Activated T-helper 2 cell treated with anti-CD3 and anti-CD28 coated beads, Interferon-gamma antibody, Interleukin-2, Interleukin-4, amounts not matched to agents 10 μg/mL and 5 μg/mL and 100 μg/mL, durations not matched to agents 14 hours and 24 hours and 36 hours (primary cell): ENCODE results near the gene AJAP1. TPM values are rescaled to one million over a fixed set of nuclear protein-coding genes. Genes with fewer than 3 reads are reported as not detected.
"Not testable (repeated sequence)": the region's sequence is repeated elsewhere in the genome, so short reads cannot be mapped to it uniquely, and the experiment has no call there.

Source experiments
- DNase-seq: peaks from one replicate; pipeline ENCODE4 v3.0.0; 2021; ENCODE audit warnings: low spot score
- H3K27ac Mint-ChIP-seq: one replicate; pipeline ENCODE4 v1.8.0; 2021; ENCODE audit warnings: mixed read lengths
- H3K27me3 Mint-ChIP-seq: one replicate; pipeline ENCODE4 v1.8.0; 2021; ENCODE audit warnings: low read depth, mixed read lengths
- H3K36me3 Mint-ChIP-seq: one replicate; pipeline ENCODE4 v1.8.0; 2021; ENCODE audit warnings: low read depth, mixed read lengths
- H3K4me1 Mint-ChIP-seq: one replicate; pipeline ENCODE4 v1.8.0; 2021; ENCODE audit warnings: low read depth, mixed read lengths
- H3K4me3 Mint-ChIP-seq: one replicate; pipeline ENCODE4 v1.8.0; 2021; ENCODE audit warnings: low read depth, mild to moderate bottlenecking, moderate library complexity, mixed read lengths
- H3K9me3 Mint-ChIP-seq: one replicate; pipeline ENCODE4 v1.8.0; 2021; ENCODE audit warnings: mixed read lengths
- intact Hi-C: fragments of 100-400 bp; cut with micrococcal nuclease; formaldehyde crosslinking; loops from one replicate; pipeline ENCODE4 v1.15.1; 2023
- total RNA-seq: library from RNA; stranded (reverse); gene quantifications from 2 replicates; pipeline ENCODE4 v1.2.3, GENCODE V29; 2022

AJAP1 gene
- total RNA-seq, 1 donor from 2014 or later: not detected

DNA sequence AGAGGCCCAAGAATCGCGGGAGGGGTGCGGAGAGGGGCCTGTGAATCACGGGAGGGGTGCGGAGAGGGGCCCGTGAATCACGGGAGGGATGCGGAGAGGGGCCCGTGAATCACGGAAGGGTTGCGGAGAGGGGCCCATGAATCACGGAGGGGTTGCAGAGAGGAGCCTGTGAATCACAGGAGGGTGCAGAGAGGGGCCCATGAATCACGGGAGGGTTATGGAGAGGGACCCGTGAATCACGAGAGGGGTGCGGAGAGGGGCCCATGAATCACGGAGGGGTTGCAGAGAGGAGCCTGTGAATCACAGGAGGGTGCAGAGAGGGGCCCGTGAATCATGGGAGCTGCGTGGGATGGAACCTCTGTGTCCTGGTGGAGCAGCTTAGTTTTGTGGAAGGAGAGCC, 12.3 kb downstream of the AJAP1 start:
- DNase-seq, intact Hi-C loops, H3K4me1 Mint-ChIP-seq, H3K36me3 Mint-ChIP-seq, H3K9me3 Mint-ChIP-seq, H3K27me3 Mint-ChIP-seq, H3K4me3 Mint-ChIP-seq, H3K27ac Mint-ChIP-seq: not testable (repeated sequence)

DNA sequence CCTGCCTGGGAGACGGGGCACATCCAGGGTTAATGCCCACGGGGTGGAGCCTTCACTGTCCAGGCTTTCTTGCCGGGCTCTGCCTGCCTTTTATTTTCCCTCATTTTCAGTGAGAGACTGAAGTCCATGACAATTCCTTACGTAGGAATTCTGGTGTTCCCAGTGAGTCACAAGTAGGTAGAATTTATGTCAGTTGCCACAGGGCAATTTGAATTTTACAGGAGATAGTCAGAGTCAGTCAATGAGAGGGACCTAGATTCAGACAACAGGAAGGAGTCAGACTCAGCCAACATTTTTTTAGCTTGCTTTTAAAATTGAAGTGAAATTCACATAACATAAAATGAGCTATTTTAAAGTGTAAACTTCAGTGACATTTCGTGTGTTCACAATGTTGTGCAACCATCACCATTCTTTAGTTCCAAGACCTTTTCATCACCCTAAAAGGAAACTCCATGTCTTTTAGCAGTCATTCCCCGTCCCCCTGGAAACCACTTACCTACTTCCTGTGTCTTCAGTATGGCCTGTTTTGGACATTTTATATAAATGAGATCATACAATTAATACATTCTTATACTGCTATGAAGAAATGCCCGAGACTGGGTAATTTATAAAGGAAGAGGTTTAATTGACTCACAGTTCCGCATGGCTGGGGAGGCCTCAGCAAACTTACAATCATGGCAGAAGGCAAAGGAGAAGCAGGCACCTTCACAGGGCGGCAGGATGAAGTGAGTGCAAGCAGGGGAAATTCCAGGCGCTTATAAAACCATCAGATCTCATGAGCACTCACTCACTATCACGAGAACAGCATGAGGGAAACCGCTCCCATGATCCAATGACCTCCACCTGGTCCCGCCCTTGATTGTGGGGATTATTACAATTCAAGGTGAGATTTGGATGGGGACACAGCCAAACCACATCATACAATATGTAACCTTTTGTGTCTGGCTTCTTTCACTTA, 14.6 kb downstream of the AJAP1 start:
- Mint-ChIP-seq H3K4me3 (no peak overlapping the region), H3K27me3 (no peaks in the 10 kb centered on the region), H3K9me3 (no peaks in the 10 kb centered on the region), H3K27ac (no peak overlapping the region), H3K4me1 (no peaks in the 10 kb centered on the region), H3K36me3 (no peaks in the 10 kb centered on the region)
- no peak for DNase-seq
- intact Hi-C loops: no loop called here

DNA sequence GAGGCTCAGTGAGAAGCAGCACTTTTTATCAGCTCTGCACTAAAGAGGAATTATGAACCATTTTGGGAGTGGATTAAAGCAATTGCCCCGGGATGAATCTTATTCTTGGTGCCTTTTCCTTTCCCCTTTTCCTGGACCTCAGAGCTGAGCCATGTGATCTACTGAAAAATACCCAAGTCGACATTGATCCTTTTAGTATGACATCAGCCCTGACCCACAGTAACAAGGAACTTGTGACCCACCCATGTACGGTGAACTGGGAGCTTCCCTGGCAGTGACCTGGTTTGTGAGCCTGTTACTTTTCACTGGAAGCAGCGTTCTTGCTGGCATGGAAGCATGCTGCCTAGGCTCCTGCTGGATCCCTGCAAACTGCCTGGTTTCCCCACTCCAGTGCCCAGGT, 15.9 kb downstream of the AJAP1 start:
- Mint-ChIP-seq H3K4me3 (no peak overlapping the region), H3K4me1 (no peaks in the 10 kb centered on the region), H3K27ac (no peak overlapping the region), H3K9me3 (no peaks in the 10 kb centered on the region), H3K36me3 (no peaks in the 10 kb centered on the region), H3K27me3 (no peaks in the 10 kb centered on the region)
- intact Hi-C loops: no loop called here
- no peak for DNase-seq

DNA sequence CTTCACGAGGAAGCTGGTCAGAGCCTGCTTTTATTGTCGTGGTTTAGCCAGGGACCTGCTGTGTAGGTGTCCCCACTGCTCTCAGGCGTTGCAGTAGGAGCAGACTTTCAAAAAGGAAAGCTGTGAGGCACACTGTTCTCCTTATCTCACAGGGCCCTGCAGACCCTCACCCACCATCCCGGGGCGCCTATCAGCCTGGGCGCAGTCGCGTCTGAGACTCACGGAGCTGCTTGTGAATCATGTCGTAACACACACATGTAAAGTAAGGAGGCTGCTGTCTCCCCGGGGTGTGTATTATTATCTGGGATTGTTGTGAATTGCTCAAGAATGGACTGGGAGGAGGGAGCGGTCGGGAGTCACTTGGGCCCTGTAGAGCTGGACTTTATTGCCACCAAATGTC, 17.4 kb downstream of the AJAP1 start:
- Mint-ChIP-seq H3K36me3 (no peaks in the 10 kb centered on the region), H3K9me3 (no peaks in the 10 kb centered on the region), H3K4me1 (no peaks in the 10 kb centered on the region), H3K27me3 (no peaks in the 10 kb centered on the region), H3K4me3 (no peak overlapping the region), H3K27ac (no peak overlapping the region)
- no peak for DNase-seq
- intact Hi-C loops: no loop called here

DNA sequence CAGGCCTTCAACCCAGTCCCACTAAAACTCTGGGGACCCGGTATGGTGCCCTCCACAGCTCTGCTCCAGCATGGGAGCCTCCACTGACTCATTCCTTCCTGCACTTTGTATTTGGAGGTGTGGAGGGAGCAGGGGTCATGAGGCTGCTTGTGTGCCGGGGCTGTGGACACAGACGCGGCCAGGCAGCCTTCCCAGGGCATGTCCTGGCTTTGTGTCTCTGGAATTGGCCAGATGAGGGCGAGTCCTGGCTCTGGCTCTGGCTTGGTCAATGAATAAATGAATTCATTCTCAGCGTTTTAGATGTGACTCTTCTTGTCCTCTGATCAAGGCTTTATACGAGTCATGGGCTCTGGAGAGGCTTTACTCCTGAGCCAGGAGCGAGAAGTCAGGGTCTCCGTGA, 19.1 kb downstream of the AJAP1 start:
- Mint-ChIP-seq H3K27ac (no peak overlapping the region), H3K4me3 (no peak overlapping the region), H3K36me3 (no peaks in the 10 kb centered on the region), H3K27me3 (no peaks in the 10 kb centered on the region), H3K9me3 (peaks cover 4% of the 10 kb centered on the region), H3K4me1 (no peaks in the 10 kb centered on the region)
- intact Hi-C loops: no loop called here
- no peak for DNase-seq

DNA sequence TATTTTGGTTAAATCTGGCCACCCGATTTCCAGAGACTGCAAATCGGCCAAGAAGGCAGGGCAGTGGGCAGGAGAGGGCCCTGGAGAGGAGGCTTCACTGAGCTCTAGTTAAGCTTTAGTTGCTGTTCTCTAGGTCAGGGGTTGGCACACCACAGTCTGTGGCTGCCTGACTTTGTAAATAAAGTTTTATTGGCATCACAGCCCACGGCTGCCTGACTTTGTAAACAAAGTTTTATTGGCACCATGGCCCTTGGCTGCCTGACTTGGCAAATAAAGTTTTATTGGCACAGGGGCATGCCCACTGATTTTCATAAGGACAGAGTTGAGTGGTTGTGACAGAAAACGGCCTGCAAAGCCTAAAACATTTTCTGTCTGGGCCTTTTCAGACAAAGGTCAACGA, 19.7 kb downstream of the AJAP1 start:
- no peaks in the 10 kb centered on the region for H3K36me3 Mint-ChIP-seq
- no peaks in the 10 kb centered on the region for H3K4me1 Mint-ChIP-seq
- no peak overlapping the region for H3K4me3 Mint-ChIP-seq
- no peak for DNase-seq
- H3K9me3 Mint-ChIP-seq: peaks cover 9% of the 10 kb centered on the region
- H3K27me3 Mint-ChIP-seq: no peaks in the 10 kb centered on the region
- intact Hi-C loops: no loop called here
- H3K27ac Mint-ChIP-seq: no peak overlapping the region

DNA sequence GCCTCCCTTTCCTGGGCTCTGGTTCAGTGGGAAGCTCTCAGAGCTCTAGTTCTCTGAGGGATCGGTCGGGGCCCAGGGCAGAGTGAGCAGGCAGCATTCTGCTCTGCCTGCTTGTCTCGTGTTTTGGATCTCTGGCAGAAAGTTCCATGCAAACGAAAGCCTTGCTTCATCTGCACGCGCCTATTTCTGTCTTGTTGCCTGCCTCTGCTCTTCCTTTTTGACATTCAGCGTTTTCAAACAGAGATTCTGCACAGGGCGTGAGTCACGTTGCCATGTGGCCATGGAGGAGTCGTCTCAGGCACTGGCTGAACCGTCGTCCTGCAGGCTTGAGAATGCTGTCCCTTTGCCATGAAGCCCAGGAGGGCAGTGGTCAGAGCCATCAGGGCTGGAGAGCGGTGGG, 20.3 kb downstream of the AJAP1 start:
- Mint-ChIP-seq H3K9me3 (peaks cover 9% of the 10 kb centered on the region), H3K4me1 (no peaks in the 10 kb centered on the region), H3K4me3 (no peak overlapping the region), H3K36me3 (no peaks in the 10 kb centered on the region), H3K27me3 (no peaks in the 10 kb centered on the region), H3K27ac (no peak overlapping the region)
- intact Hi-C loops: no loop called here
- no peak for DNase-seq

DNA sequence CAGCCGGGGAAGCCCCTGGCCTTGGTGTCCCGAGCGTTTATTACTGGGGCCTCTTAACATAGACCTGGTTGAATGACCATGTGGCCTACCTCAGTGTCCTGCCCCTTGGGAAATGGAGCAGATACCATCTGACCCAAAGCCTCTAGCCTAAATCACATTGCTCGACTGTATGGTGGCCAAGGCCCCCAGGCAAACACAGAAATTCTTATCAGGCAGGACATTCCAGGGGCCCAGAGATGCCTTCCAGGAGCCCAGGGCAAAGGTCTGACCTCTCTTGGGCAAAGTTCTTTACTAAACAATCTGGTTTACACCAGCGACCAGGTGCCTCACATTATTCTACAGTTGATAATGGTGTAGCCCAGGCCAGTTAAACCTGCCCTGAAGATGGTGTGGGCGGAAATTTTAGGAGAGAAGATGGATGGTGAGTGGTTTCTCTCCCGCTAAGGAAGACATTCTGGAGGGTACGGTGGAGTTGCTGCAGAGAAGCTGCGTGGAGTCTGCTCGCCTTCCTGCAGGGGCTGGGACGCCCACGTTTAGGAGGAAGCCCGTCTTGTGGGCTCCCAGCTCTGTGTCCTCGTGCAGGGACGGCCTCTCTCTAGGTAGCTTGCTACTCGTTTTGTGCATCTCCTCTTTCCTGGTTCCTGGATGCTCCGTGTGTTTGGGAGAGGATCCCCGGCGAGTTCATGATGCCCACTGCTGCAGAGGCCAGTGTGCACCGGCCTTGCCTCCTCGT, 21.2 kb downstream of the AJAP1 start:
- DNase-seq: no peak
- Mint-ChIP-seq H3K4me3 (no peak overlapping the region), H3K27me3 (no peaks in the 10 kb centered on the region), H3K36me3 (no peaks in the 10 kb centered on the region), H3K4me1 (no peaks in the 10 kb centered on the region), H3K9me3 (peaks cover 9% of the 10 kb centered on the region), H3K27ac (no peak overlapping the region)
- intact Hi-C loops: no loop called here

DNA sequence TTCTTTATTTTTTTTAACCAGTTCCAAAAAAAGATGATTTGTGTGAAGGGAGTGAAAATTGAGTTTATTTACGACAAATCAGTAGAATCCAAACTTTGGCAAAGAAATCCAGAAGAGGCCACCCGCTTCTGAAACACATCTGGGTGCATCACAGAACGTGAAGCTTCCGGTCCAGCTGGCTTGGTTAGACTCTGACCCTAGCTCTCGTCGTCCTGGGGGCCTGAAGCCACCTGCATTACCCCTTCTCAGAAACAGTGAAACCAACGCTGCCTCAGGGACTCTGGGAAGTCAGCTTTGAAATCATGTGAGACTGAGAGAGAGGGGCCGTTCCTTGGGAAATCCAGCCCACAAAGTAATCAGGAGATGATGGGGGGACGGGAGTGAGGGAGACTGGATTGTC, 21.8 kb downstream of the AJAP1 start:
- Mint-ChIP-seq H3K9me3 (peaks cover 9% of the 10 kb centered on the region), H3K27me3 (no peaks in the 10 kb centered on the region), H3K27ac (no peak overlapping the region), H3K4me1 (no peaks in the 10 kb centered on the region), H3K36me3 (no peaks in the 10 kb centered on the region), H3K4me3 (no peak overlapping the region)
- intact Hi-C loops: no loop called here
- no peak for DNase-seq

DNA sequence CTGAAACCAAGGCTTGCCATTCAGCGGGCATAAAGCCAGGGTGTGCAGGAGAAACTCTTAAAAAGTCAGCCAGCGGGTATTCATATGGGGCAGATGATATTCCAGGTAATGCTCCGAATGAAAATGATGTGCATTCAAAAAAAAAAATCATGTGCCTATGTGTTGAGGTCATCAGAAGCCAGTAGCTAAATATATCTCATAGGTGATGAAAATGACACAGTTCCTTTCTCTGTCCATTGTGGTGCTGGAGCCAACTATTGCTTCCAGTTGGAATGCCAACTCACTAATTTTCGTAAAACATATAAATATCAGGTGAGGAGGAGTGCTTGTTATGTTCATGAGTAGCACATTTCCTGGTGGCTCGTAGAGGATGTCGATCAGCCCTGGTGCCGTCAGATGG, 23.2 kb downstream of the AJAP1 start:
- intact Hi-C loops: no loop called here
- Mint-ChIP-seq H3K27ac (no peak overlapping the region), H3K4me3 (no peak overlapping the region), H3K9me3 (peaks cover 9% of the 10 kb centered on the region), H3K27me3 (no peaks in the 10 kb centered on the region), H3K36me3 (no peaks in the 10 kb centered on the region), H3K4me1 (no peaks in the 10 kb centered on the region)
- no peak for DNase-seq

DNA sequence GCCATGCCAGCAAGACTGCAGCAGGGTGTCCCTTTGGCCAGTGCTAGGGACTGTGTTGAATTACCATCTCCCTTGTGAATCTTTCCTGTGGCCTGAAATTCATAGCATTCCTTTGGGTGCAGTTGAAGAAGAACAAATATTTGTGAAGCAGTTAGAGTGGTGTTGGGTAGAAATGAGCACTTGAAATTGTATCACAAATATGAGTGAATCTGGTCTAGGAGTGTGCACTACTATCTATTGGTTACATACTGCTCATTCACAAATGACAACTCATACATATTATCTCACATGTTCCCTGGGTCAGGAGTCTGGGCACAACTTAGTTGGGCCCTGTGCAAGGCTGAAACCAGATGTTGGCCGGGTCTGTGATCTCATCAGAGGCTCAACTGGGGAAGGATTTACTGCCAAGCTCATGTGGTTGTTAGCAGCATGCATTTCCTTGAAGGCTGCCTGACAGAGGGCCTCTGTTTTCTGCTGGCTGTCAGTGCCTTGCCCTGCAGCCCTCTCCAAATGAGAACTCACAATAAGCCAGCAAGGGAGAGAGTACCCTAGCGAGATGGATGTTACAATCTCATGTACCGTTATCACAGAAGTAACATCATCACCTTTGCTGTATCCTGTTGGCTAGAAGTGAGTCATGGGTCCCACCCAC, 23.8 kb downstream of the AJAP1 start:
- Mint-ChIP-seq H3K9me3 (peaks cover 9% of the 10 kb centered on the region), H3K27me3 (no peaks in the 10 kb centered on the region), H3K27ac (no peak overlapping the region), H3K36me3 (no peaks in the 10 kb centered on the region), H3K4me3 (no peak overlapping the region), H3K4me1 (no peaks in the 10 kb centered on the region)
- no peak for DNase-seq
- intact Hi-C loops: no loop called here

DNA sequence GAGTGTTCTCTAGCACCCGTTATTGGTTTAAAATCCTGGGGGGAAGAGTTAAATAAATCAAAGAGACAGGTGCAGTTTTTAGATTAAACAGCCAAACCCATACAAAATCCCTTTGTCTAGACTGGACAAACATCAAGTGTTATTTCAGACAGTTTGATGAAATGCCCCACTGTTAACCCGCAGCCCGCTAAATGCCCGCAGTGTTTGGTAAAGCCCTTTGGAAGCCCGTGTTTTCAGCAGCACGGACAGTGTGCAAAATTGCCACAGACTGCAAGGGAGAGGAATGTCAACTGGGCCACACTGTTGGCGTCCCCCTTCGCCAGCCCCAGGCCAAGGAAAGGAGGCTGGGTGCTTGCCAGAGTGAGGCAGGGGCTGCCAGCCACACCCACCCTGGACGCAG, 26.6 kb downstream of the AJAP1 start:
- H3K9me3 Mint-ChIP-seq: peaks cover 9% of the 10 kb centered on the region
- no peak overlapping the region for H3K4me3 Mint-ChIP-seq
- H3K36me3 Mint-ChIP-seq: no peaks in the 10 kb centered on the region
- no peaks in the 10 kb centered on the region for H3K4me1 Mint-ChIP-seq
- no peaks in the 10 kb centered on the region for H3K27me3 Mint-ChIP-seq
- intact Hi-C loops: no loop called here
- H3K27ac Mint-ChIP-seq: no peak overlapping the region
- DNase-seq: no peak
